Measurements from ENCODE around the gene MACROD2.

DNA sequence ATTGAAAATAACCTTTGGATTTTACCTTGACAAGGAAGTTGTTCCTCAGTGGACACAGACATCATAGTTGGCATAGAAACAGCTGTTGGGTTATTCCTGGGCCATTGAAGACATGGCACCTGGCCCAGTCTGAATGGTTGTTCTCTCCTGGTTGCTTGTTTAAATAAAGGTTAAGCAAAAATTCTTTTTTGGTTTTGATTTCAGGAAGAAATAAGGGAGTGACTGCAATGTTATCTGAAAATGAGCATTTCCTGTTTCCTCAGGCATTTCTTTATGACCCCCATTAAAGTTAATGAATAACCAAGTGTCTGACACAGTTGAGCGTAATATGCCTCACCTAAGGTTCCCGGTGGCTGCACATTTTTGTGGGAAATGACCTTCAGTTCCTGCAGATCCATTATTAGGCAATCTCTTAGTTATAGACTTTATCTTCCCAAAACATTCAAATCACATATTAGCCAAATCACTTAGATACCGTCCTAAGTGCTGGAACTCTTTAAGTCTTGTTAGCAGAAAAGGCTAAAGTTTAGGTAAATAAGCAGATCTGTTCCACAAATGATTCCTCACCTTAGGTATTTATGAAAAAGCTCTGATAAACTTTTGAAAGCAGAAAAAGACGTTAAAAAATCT, 990.8 kb downstream of the MACROD2 start:
- TF ChIP-seq POLR2A (IDR thresholded peaks at IDR 0.05; ENCODE audit: low read depth, low read length) (no peak), TAF1 (IDR thresholded peaks at IDR 0.05; ENCODE audit: low read depth, low read length) (no peak), PAX5 (IDR thresholded peaks at IDR 0.05; ENCODE audit: insufficient read depth, low read length, severe bottlenecking) (no peak), POLR2AphosphoS5 (IDR thresholded peaks at IDR 0.05; ENCODE audit: low read depth, low read length) (no peak), SPI1 (IDR thresholded peaks at IDR 0.05; ENCODE audit: low read depth, low read length) (no peak), POU2F2 (IDR thresholded peaks at IDR 0.05; ENCODE audit: low read depth, low read length) (no peak)
